Measurements from ENCODE around the gene SLC9A1.

SLC9A1 gene

DNA sequence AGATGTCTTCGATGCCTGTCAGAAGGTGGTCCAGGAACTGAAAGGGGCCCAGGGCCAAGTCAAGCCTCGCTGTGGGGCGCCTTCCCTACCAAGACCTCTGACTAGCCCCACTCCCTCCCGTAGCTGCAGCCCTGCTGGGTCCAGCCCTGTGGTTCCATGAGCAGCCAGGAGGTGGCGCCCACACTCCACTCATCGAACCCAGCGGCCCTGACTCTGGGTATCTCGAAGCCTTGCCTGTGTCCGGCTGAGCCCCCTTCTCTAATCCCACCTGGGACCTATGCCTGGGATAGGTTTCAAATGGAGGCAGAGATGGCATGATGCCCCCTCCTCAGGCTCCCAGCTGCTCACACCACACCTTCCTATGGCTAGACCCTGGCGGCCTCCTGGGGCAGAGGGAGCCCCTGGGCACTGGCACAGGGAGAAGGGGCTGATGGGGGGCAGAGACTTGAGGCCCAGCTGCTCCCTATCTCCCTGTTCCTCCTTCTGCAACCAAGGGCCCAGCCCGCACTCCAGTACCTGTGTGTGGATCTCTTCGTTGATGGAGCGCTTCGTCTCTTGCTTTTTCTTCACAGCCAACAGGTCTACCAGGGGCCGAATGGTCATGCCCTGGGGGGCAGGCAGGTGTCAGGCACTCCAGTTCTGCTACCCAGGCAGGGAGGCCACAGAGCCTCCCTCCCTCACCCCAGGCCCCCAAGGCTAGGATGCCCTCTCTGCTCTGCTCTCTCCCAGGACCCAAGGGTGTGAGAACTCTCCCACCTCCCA, 52.0 kb downstream of the SLC9A1 start:
- DNase-seq (ENCODE audit: low spot score) = peak; percentile 48

DNA sequence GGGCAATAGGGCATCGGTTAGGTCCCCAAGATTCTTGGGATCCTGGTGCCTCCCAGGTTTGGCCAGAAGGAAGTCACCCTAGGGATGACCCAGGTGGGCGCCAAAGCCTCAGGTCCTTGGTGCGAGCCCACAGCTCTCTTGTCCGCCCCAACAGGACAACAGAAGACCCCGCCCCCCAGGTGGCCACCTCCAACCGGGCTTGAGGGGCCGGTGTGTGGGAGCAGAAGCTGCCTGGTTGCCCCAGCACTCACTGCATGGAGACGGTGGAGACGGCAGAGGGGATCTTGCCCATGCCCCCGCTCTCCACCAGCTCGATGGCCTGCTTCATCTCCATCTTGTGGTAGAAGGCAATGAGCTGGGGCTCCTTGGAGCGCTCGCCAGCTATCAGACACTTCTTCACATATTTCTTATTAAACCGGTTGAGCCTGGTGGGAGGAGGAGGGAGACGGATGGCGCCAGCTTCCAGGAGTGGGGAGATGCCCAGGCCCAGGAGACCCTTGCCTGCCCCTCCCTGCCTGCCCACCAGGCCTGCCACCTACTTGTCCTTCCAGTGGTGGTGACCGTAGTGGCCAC, 52.7 kb downstream of the SLC9A1 start:
- DNase-seq (ENCODE audit: low spot score) = no peak

GRCh38 chr1:27101696-27102095, 53.2 kb downstream of the SLC9A1 start:
- DNase-seq (ENCODE audit: low spot score) = no peak

- no peak for DNase-seq (ENCODE audit: low spot score)
Observed at GRCh38 chr1:27101054-27101491, 53.9 kb downstream of the SLC9A1 start.

DNA sequence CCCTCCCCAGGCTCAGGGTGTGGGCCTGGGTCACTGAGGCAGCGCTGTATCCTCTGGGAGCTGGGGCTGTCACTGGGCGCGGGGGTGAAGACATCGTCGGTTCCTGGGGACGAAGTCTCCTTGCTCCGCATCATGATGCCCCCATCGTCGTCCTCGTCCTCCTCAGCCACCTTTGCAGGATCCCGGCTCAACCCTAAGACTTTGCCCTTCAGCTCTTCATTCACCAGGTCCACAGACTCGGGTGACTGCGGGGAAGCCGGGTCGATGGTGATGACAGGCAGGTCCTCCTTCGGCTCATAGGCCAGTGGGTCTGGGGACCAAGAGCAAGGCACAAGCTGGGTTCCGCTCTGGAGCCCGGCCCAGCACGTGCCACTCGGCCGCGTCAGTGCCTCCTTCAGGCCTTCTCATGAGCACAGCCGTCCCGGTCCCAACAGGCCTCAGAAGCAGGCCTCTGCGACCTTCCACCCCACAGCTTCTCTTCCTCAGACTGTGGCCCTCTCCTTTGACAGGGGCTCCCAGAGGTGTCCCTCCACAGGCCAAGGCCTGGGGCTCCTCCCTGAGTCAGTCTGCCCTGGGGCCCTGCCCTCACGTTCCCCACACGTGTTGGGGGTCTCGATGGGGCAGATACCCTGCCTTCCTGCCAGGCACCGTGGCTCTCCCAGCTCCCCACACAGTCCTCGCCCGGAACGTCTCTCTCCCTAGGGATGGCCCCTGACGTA, 54.4 kb downstream of the SLC9A1 start:
- DNase-seq (ENCODE audit: low spot score) = no peak

DNA sequence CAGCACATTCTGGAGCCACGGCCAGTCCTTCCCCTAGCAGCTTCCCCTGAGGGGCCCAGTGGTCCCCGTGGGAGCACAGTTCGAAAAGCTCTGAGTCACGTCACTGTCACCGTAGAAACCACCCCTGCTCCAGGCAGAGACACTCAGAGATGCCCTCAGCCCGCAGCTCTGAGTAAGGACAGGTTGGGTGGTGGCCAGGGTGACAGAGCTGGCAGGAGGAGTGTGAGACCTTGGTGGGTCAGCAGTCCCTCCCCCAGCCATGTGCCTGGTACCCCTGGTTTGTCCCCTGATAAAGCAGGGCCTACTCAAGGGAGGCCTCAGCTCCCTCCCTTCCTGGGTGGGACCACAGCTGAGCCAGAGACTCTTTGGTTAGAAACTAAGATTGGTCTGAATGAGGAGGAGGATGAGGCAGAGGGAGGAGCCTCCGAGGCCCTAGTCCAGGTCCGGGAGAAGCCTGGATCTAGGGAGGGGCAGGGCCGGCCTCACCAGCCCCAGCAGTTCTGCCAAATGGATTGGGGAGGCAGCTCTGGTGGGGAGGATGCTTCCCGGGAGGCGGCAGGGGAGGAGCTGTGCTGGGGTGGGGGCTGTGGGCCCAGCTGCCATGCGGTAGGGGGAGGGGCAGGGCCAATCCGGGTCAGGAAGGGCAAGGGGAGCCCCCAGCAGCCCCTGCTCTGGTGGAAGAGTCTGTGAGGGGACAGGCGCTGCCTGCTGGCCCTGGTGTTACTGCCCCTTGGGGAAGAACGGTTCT, 55.2 kb downstream of the SLC9A1 start:
- no peak for DNase-seq (ENCODE audit: low spot score)

DNA sequence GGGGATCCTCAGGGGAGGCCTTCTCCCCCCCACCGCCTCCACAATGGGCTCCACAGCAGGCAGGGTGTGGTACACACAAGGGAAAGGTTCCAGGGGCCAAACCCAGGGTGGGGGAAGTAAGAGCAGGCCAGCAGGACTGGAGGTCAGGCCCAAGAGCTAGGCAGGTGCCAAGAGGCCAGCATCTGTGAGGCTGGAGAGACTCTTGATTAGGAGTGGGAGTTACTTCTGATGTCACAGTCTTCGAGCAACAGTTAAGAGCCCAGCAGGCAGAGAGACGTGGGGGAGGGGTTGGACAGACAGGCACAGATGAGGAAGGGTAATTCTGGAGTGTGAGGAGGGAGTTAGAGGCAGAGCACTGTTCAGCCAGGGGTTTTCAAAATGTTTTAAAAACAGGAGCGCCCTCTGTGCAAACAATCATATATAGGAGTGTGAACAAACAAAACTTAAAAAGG, 55.8 kb downstream of the SLC9A1 start:
- DNase-seq (ENCODE audit: low spot score) = no peak

GRCh38 chr1:27098431-27099134, 56.3 kb downstream of the SLC9A1 start:
- DNase-seq (ENCODE audit: low spot score) = no peak

DNA sequence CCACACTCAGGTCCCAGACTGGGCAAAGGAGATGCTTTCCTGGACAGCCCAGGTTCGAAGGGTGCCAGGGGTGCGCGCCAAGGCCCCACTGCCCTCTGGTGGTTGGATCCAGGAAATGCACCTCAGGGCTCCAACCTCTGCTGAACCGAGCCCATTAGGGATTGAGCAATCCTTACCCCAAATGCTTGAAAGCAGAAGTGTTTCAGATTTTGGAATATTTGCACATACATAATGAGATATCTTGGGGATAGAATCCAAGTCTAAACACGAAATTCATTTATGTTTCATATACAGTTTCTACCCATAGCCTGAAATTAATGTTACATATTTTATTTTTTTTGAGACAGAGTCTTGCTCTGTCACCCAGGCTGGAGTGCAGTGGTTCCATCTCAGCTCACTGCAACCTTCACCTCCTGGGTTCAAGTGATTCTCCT, 57.4 kb downstream of the SLC9A1 start:
- DNase-seq (ENCODE audit: low spot score) = peak; percentile 66

GRCh38 chr1:27095576-27095975, 59.3 kb downstream of the SLC9A1 start:
- DNase-seq (ENCODE audit: low spot score) = no peak

DNA sequence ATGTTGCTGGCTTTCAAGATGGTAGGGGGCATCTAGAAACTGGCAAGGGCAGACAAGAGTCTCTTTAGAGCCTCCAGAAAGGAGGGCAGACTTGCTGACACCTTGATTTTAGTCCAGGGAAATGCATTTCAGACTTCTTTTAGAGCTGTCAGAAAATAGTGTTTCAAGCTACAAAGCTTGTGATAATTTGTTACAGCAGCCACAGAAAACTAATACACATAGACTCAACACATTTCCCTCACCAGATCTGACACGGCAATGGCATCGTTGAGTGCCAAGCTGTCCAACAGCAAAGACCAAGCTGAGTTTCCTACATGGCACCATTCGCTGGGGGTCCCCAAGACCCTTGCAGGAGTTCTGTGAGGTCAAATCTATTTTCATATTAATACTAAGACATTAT, 62.0 kb downstream of the SLC9A1 start:
- DNase-seq (ENCODE audit: low spot score) = no peak

DNA sequence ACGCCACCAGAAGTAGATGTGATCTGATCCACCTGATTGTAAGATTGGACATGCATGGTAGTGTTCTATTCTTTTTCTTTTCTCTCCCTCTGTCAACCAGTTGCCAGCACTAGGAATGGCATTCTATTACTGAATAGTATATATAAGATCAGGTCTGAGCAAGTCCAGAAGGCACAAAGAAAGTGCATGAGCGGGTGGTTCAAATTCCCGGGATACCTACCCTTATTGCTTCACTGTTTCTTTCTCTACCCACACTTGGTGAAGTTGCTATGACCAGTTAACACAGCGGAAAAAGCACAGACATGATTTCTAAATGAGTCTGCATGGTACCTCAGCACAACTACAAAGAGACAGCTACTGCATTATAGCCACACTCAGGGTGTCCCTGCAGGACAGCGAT, 64.0 kb downstream of the SLC9A1 start:
- DNase-seq (ENCODE audit: low spot score) = no peak

GRCh38 chr1:27087371-27088220, 67.3 kb downstream of the SLC9A1 start:
- peak; percentile 67 for DNase-seq (ENCODE audit: low spot score)

DNA sequence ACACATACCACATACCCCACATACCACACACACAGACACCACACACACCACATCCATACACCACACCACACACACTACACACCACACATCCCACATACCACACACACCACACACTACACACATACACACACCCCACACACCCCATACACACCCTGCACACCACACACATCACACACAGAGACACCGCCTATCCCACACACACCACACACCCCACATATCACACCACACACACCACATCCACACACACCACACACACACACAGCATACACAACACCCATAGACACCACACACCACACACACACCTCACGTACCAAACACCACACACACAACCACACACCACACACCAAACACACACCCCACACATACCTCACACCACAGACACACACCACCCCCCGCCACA, 68.3 kb downstream of the SLC9A1 start:
- no peak for DNase-seq (ENCODE audit: low spot score)

- no peak for DNase-seq (ENCODE audit: low spot score)
Observed at GRCh38 chr1:27086026-27086425, 68.9 kb downstream of the SLC9A1 start.

DNA sequence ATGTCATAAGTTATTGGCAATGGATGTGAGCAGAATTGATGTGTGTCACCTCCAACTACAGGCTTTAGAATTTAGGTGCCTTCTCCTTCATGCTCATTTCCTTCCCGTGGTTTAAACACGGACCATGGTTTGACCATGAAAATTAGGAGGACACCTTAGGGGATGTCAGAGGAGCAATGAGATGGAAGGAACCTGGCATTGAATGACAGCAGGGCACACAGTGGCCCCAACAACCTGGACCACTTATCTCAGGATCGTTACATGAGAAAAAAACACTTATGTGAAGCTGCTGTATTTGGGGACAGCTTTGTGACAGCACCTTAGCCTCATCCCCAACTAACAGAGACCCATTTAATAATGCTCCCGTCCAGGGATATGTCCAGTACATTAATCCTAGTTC, 70.8 kb downstream of the SLC9A1 start:
- DNase-seq (ENCODE audit: low spot score) = no peak

- no peak for DNase-seq (ENCODE audit: low spot score)
Observed at GRCh38 chr1:27077968-27078367, 77.0 kb downstream of the SLC9A1 start.

GRCh38 chr1:27076803-27077202, 78.1 kb downstream of the SLC9A1 start:
- DNase-seq (ENCODE audit: low spot score) = no peak

DNA sequence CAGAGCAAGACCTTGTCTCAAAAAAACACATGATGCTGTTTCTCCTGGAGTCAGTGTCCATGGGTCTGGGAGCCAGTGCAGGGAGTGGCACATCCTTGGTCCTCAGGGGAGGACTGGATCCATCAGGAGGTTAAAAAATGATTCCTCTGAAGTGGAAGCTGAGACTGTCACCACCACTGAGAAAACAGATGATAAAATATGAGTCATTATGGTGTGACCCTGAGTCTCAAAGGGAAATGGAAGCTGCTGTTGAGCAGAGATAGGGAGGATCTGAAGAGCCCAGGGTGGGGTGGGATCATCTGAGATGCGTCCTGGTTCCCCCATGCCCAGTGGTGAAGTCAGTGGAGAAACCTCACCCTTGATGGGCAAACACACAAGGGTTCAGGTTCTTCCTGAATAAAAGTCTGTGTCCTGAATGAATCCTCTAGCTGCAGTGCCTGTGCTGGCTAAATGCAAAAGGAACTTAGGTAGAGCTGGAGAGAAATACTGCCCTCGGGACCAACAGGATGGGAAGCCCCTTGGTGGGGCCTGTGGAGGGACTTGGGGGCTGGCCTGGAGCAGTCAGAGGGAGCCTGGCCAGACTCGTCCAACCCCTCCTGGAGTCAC, 80.6 kb downstream of the SLC9A1 start:
- DNase-seq (ENCODE audit: low spot score) = no peak

DNA sequence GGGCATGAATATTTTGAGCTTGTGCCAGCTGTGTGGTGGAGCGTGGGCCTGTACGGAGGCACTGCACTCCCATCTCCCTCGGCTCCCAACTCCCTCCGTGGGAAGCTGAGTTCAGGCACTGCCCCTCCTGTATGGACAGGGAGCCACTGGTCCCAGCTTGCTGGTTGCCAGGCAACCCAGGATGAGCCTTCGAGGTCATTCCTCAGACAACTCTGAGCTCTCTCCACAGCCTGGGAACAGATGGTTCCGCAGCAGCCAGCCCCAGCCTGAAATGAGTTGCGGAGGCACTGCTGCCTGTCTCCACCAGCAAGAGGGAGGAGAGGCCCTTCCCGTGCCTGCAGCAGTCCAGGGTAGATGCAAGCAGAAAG, 83.9 kb downstream of the SLC9A1 start:
- peak; percentile 7 for DNase-seq (ENCODE audit: low spot score)

All from pons (tissue), 1 donor.